HCT116 (cell line): ENCODE results near the gene PIK3C2A. TPM values are rescaled to one million over a fixed set of nuclear protein-coding genes. Genes with fewer than 3 reads are reported as not detected.

Experiments
- ATAC-seq: fragments of 200-7000 bp; cut with Tn5 transposase; 2 replicates; pipeline ENCODE4 v1.9.1; 2020; ENCODE audit warnings: mild to moderate bottlenecking, moderate library complexity
- BruUV-seq: library from RNA; stranded (reverse); fragments of 400-500 nt; replicated peaks from 2 replicates; lab custom pipeline; 2021; lab: Mats Ljungman, UMichigan
- CTCF ChIA-PET: fragments of 300-600 bp; sonication (Branson Sonifier 250); formaldehyde crosslinking; loops from one replicate; lab custom pipeline; 2021; ENCODE audit warnings: antibody characterized with exemption; lab: Charles Lee
- POLR2A ChIA-PET: fragments of 300-600, 350-600 bp; sonication (Branson Sonifier 250); formaldehyde crosslinking; loops from one replicate; lab custom pipeline; 2021; ENCODE audit warnings: antibody characterized with exemption; lab: Charles Lee
- RAD21 ChIA-PET, 2 experiments: fragments of 300-600 bp; sonication (Branson Sonifier 250); formaldehyde crosslinking; loops; one replicate each; lab custom pipeline; 2023; ENCODE audit warnings: low total read pairs in 2 of 2; ENCODE audit not compliant: uncharacterized antibody in 2 of 2, unreplicated experiment in 2 of 2, low non-redundant PET in 1 of 2; lab: Charles Lee
- DNase-seq: peaks from one replicate; pipeline ENCODE4 v3.0.0-alpha.2; 2010; ENCODE audit warnings: low read depth, low spot score
- H2AFZ ChIP-seq: fragments of 200-600 bp; shearing (Covaris generic), sonication (generic); 2 replicates; pipeline ENCODE4 v1.6.1; 2017; ENCODE audit warnings: low read depth, mixed run types, mixed read lengths, antibody characterized with exemption, low read length; ENCODE audit not compliant: poor library complexity, severe bottlenecking
- H3K27ac ChIP-seq: 2 replicates; pipeline ENCODE4 v1.5.1; 2012; ENCODE audit warnings: low read depth, low read length
- H3K27me3 ChIP-seq: fragments of 200-600 bp; sonication (generic); 2 replicates; pipeline ENCODE4 v1.6.1; 2016; ENCODE audit warnings: mixed run types, low read length, mixed read lengths; ENCODE audit not compliant: insufficient read depth
- H3K36me3 ChIP-seq, 2 experiments: fragments of 200-500 bp in 1 of 2; fragments of 200-600 bp in 1 of 2; sonication (Bioruptor generic) in 1 of 2; sonication (generic) in 1 of 2; 2 replicates each; pipeline versions ENCODE4 v1.5.1 to v1.6.1; 2014 to 2016; ENCODE audit warnings: low read length in 2 of 2, inconsistent platforms in 1 of 2, mixed read lengths in 1 of 2, mixed run types in 1 of 2; ENCODE audit not compliant: insufficient read depth in 2 of 2, control insufficient read depth in 1 of 2
- H3K4me1 ChIP-seq, 2 experiments: fragments of 200-600 bp in 1 of 2; sonication (generic) in 1 of 2; 2 replicates each; pipeline versions ENCODE4 v1.5.1 to v1.6.1; 2012 to 2017; ENCODE audit warnings: low read length in 2 of 2, inconsistent platforms in 1 of 2, mild to moderate bottlenecking in 1 of 2, mixed read lengths in 1 of 2, mixed run types in 1 of 2, moderate library complexity in 1 of 2; ENCODE audit not compliant: insufficient read depth in 2 of 2, control insufficient read depth in 1 of 2
- H3K4me2 ChIP-seq: fragments of 200-600 bp; sonication (generic); 2 replicates; pipeline ENCODE4 v1.6.1; 2017; ENCODE audit warnings: mixed run types, low read length, mixed read lengths
- H3K4me3 ChIP-seq, 2 experiments: fragments of 200-600 bp in 1 of 2; sonication (generic) in 1 of 2; replicated peaks in 1 of 2; 2 replicates each; pipeline ENCODE4 v1.5.1; 2011 to 2016; ENCODE audit warnings: low read length in 2 of 2, control low read depth in 1 of 2, low read depth in 1 of 2, mild to moderate bottlenecking in 1 of 2, mixed read lengths in 1 of 2, mixed run types in 1 of 2
- H3K79me2 ChIP-seq: fragments of 200-600 bp; sonication (generic); 2 replicates; pipeline ENCODE4 v1.6.1; 2017; ENCODE audit warnings: mild to moderate bottlenecking, mixed run types, low read length, moderate library complexity, mixed read lengths; ENCODE audit not compliant: insufficient read depth
- H3K9ac ChIP-seq: fragments of 200-600 bp; sonication (generic); 2 replicates; pipeline ENCODE4 v1.6.1; 2016; ENCODE audit warnings: low read length, mixed read lengths
- H3K9me2 ChIP-seq: fragments of 200-600 bp; sonication (generic), shearing (Covaris generic); 2 replicates; pipeline ENCODE4 v1.6.1; 2017; ENCODE audit warnings: mixed run types, mild to moderate bottlenecking, moderate library complexity; ENCODE audit not compliant: insufficient read depth
- H3K9me3 ChIP-seq, 2 experiments: fragments of 200-500 bp in 1 of 2; fragments of 200-600 bp in 1 of 2; sonication (Bioruptor generic) in 1 of 2; sonication (generic) in 1 of 2; 2 replicates each; pipeline ENCODE4 v1.6.1; 2014 to 2017; ENCODE audit warnings: low read length in 2 of 2, mixed read lengths in 2 of 2, inconsistent platforms in 1 of 2, low read depth in 1 of 2, mild to moderate bottlenecking in 1 of 2, mixed run types in 1 of 2, moderate library complexity in 1 of 2; ENCODE audit not compliant: control insufficient read depth in 1 of 2, insufficient read depth in 1 of 2
- H4K20me1 ChIP-seq: fragments of 200-600 bp; sonication (generic), shearing (Covaris generic); 2 replicates; pipeline ENCODE4 v1.6.1; 2017; ENCODE audit warnings: mixed run types, mild to moderate bottlenecking, moderate library complexity; ENCODE audit not compliant: insufficient read depth
- ATF3 ChIP-seq: IDR thresholded peaks from 2 replicates; pipeline ENCODE4 v1.6.1; 2012
- CBX3 ChIP-seq: IDR thresholded peaks from 2 replicates; pipeline ENCODE4 v1.6.1; 2012; ENCODE audit warnings: low read depth
- CEBPB ChIP-seq: IDR thresholded peaks from 2 replicates; pipeline ENCODE4 v1.6.1; 2012; ENCODE audit warnings: low read depth
- ELF1 ChIP-seq: IDR thresholded peaks from 2 replicates; pipeline ENCODE4 v1.6.1; 2012; ENCODE audit warnings: low read depth, borderline replicate concordance
- EZH2 ChIP-seq: fragments of 200-600 bp; sonication (generic); IDR thresholded peaks from 2 replicates; pipeline ENCODE4 v1.6.1; 2017; ENCODE audit warnings: antibody characterized with exemption, mixed run types
- FOSL1 ChIP-seq: IDR thresholded peaks from 2 replicates; pipeline ENCODE4 v1.6.1; 2012; ENCODE audit warnings: low read depth
- JUND ChIP-seq: IDR thresholded peaks from 2 replicates; pipeline ENCODE4 v1.6.1; 2012
- POLR2A ChIP-seq: IDR thresholded peaks from 2 replicates; pipeline ENCODE4 v1.7.0; 2011; ENCODE audit warnings: borderline replicate concordance; ENCODE audit not compliant: insufficient read depth, insufficient read length; ENCODE audit errors: extremely low read depth
- POLR2AphosphoS5 ChIP-seq: IDR thresholded peaks from 2 replicates; pipeline ENCODE4 v1.6.1; 2011; ENCODE audit warnings: mild to moderate bottlenecking, low read depth, low read length, moderate library complexity
- RAD21 ChIP-seq: IDR thresholded peaks from 2 replicates; pipeline ENCODE4 v1.6.1; 2012; ENCODE audit warnings: low read depth, mild to moderate bottlenecking
- SIN3A ChIP-seq: IDR thresholded peaks from 2 replicates; pipeline ENCODE4 v1.6.1; 2012; ENCODE audit warnings: low read depth
- SP1 ChIP-seq: IDR thresholded peaks from 2 replicates; pipeline ENCODE4 v1.6.1; 2012; ENCODE audit warnings: low read depth
- TCF7L2 ChIP-seq: IDR thresholded peaks from 2 replicates; pipeline ENCODE4 v1.7.0; 2011; ENCODE audit warnings: borderline replicate concordance, inconsistent platforms; ENCODE audit not compliant: insufficient read depth, insufficient read length; ENCODE audit errors: extremely low read depth
- YY1 ChIP-seq: IDR thresholded peaks from 2 replicates; pipeline ENCODE4 v1.6.1; 2011; ENCODE audit warnings: low read length, low read depth, moderate library complexity, mild to moderate bottlenecking; ENCODE audit not compliant: insufficient replicate concordance; ENCODE audit errors: extremely low read depth
- ZFX ChIP-seq: fragments of 450-650 bp; IDR thresholded peaks from 2 replicates; pipeline ENCODE4 v1.6.1; 2017
- ZNF274 ChIP-seq: fragments of 200-500 bp; sonication (Bioruptor generic); IDR thresholded peaks from 2 replicates; pipeline ENCODE4 v1.6.1; 2014; ENCODE audit warnings: mild to moderate bottlenecking, low read depth, low read length, inconsistent platforms
- intact Hi-C: fragments of 100-400 bp; cut with micrococcal nuclease; formaldehyde crosslinking; loops from 2 replicates; pipeline ENCODE4 v1.10.0; 2022
- total RNA-seq: library from RNA; stranded (reverse); gene quantifications from one replicate; pipeline ENCODE4 v1.2.1, GENCODE V29; 2021; ENCODE audit not compliant: unreplicated experiment

The PIK3C2A gene
- total RNA-seq, 1 experiment from 2014 or later: 51.6 TPM

GRCh38 chr11:17171916-17172315, 35.9 kb downstream of the PIK3C2A start:
- H3K27ac ChIP-seq: no peak overlapping the region

GRCh38 chr11:17171343-17171742, 36.4 kb downstream of the PIK3C2A start:
- POLR2A ChIA-PET: no interaction called here
- H3K9me2 ChIP-seq: no peaks in the 10 kb centered on the region
- H3K9ac ChIP-seq: no peak overlapping the region
- no peaks in the 10 kb centered on the region for H3K27me3 ChIP-seq
- no peak overlapping the region for H3K4me2 ChIP-seq
- intact Hi-C loops: loop anchor here (5.0 kb wide), 1 partner anchor 49 kb away; no protein-coding TSS in a partner anchor
- H3K9me3 ChIP-seq: no peaks in the 10 kb centered on the region
- ATAC-seq: no peak
- no peak for DNase-seq
- BruUV-seq: no TSS peak
- no peaks in the 10 kb centered on the region for H3K4me1 ChIP-seq
- TF ChIP-seq EZH2 (no peak), JUND (no peak), RAD21 (no peak), ZNF274 (no peak), ATF3 (no peak), CBX3 (no peak), POLR2A (no peak), SP1 (no peak), ZFX (no peak), SIN3A (no peak), CEBPB (no peak), POLR2AphosphoS5 (no peak), YY1 (no peak), ELF1 (no peak)
- no peak overlapping the region for H3K4me3 ChIP-seq
- H3K79me2 ChIP-seq: peaks cover 70% of the 10 kb centered on the region
- H2AFZ ChIP-seq: no peak overlapping the region
- CTCF ChIA-PET: no interaction called here
- H4K20me1 ChIP-seq: no peaks in the 10 kb centered on the region
- RAD21 ChIA-PET: no interaction called here
- no peak overlapping the region for H3K27ac ChIP-seq
- peaks cover 0 to 3% of the 10 kb centered on the region in 2 experiments; a peak in 1 of 4 replicates for H3K36me3 ChIP-seq

More at GRCh38 chr11:17171916-17172315, 35.9 kb downstream of the PIK3C2A start:
- ATAC-seq (no peak), DNase-seq (no peak)
- RAD21 ChIA-PET: no interaction called here
- Histone ChIP-seq H3K4me3 (no peak overlapping the region), H3K4me2 (no peak overlapping the region), H3K36me3 (peaks cover 0 to 3% of the 10 kb centered on the region in 2 experiments; a peak in 1 of 4 replicates), H3K27me3 (no peaks in the 10 kb centered on the region), H3K4me1 (no peaks in the 10 kb centered on the region), H2AFZ (no peak overlapping the region), H4K20me1 (no peaks in the 10 kb centered on the region; the same call in 1 of the 2 replicates), H3K9me3 (no peaks in the 10 kb centered on the region), H3K9me2 (no peaks in the 10 kb centered on the region), H3K79me2 (peaks cover 70% of the 10 kb centered on the region), H3K9ac (no peak overlapping the region)
- BruUV-seq: no TSS peak
- CTCF ChIA-PET: no interaction called here
- intact Hi-C loops: loop anchor here (5.0 kb wide), 1 partner anchor 50 kb away; no protein-coding TSS in a partner anchor
- POLR2A ChIA-PET: no interaction called here
- TF ChIP-seq TCF7L2 (no peak), POLR2AphosphoS5 (no peak), YY1 (no peak), FOSL1 (no peak)
